IMR-90 (cell line): Measurements from ENCODE around the gene POLA2. TPM values are rescaled to one million over a fixed set of nuclear protein-coding genes. Genes with fewer than 3 reads are reported as not detected.

ENCODE experiments used
- ATAC-seq: fragments of 200-7000 bp; cut with Tn5 transposase; 2 replicates; pipeline ENCODE4 v1.9.1; 2020; ENCODE audit warnings: low read depth, mild to moderate bottlenecking, moderate library complexity
- BruUV-seq: library from RNA; stranded (reverse); fragments of 400-500 nt; replicated peaks from 2 replicates; lab custom pipeline; 2021; lab: Mats Ljungman, UMichigan
- CTCF ChIA-PET: fragments of 300-600 bp; formaldehyde crosslinking; extraction: SDS; loops from one replicate; lab custom pipeline; 2021; ENCODE audit warnings: antibody characterized with exemption; lab: Yijun Ruan, JAX
- POLR2A ChIA-PET: fragments of 300-600 bp; sonication (Branson Sonifier 250); formaldehyde crosslinking; loops from one replicate; lab custom pipeline; 2022; ENCODE audit warnings: antibody characterized with exemption; ENCODE audit not compliant: unreplicated experiment; lab: Charles Lee
- DNase-seq: peaks from one replicate; pipeline ENCODE4 v3.0.0; 2013
- H2AFZ ChIP-seq: replicated peaks from 2 replicates; pipeline ENCODE3; 2013; ENCODE audit warnings: low read length, mild to moderate bottlenecking; ENCODE audit not compliant: poor library complexity
- H2AK5ac ChIP-seq: 2 replicates; pipeline ENCODE4 v1.6.1; 2013; ENCODE audit warnings: low read depth, low read length, inconsistent platforms
- H2AK9ac ChIP-seq: replicated peaks from 2 replicates; pipeline ENCODE3; 2013; ENCODE audit warnings: mild to moderate bottlenecking, low read depth, low read length, moderate library complexity; ENCODE audit not compliant: poor library complexity
- H2BK120ac ChIP-seq: 2 replicates; pipeline ENCODE4 v1.6.1; 2013; ENCODE audit warnings: low read depth, low read length, inconsistent platforms
- H2BK15ac ChIP-seq: 3 replicates; pipeline ENCODE4 v1.6.1; 2013; ENCODE audit warnings: low read depth, low read length, inconsistent platforms
- H2BK20ac ChIP-seq: 2 replicates; pipeline ENCODE4 v1.6.1; 2013; ENCODE audit warnings: low read depth, mild to moderate bottlenecking, inconsistent platforms, low read length, moderate library complexity
- H2BK5ac ChIP-seq: 2 replicates; pipeline ENCODE4 v1.6.1; 2013; ENCODE audit warnings: mild to moderate bottlenecking, low read depth, low read length, inconsistent platforms; ENCODE audit not compliant: poor library complexity, severe bottlenecking
- H3K14ac ChIP-seq: replicated peaks from 2 replicates; pipeline ENCODE4 v1.6.1; 2013; ENCODE audit warnings: low read depth, low read length, inconsistent platforms
- H3K18ac ChIP-seq: 2 replicates; pipeline ENCODE4 v1.6.1; 2013; ENCODE audit warnings: low read depth, low read length, control low read depth
- H3K23ac ChIP-seq: 2 replicates; pipeline ENCODE4 v1.6.1; 2013; ENCODE audit warnings: low read depth, low read length, inconsistent platforms
- H3K27ac ChIP-seq: 2 replicates; pipeline ENCODE4 v1.5.1; 2013; ENCODE audit warnings: mild to moderate bottlenecking, control low read depth, low read length; ENCODE audit not compliant: insufficient read depth
- H3K27me3 ChIP-seq: 2 replicates; pipeline ENCODE4 v1.6.1; 2013; ENCODE audit warnings: low read length; ENCODE audit not compliant: control insufficient read depth, insufficient read depth
- H3K36me3 ChIP-seq: 2 replicates; pipeline ENCODE4 v1.6.1; 2013; ENCODE audit warnings: low read length, mixed read lengths; ENCODE audit not compliant: control insufficient read depth, insufficient read depth
- H3K4ac ChIP-seq: 2 replicates; pipeline ENCODE4 v1.6.1; 2013; ENCODE audit warnings: low read depth, low read length, inconsistent platforms
- H3K4me1 ChIP-seq: 2 replicates; pipeline ENCODE4 v1.6.1; 2013; ENCODE audit warnings: low read length, mixed read lengths; ENCODE audit not compliant: control insufficient read depth, insufficient read depth
- H3K4me2 ChIP-seq: 2 replicates; pipeline ENCODE4 v1.6.1; 2013; ENCODE audit warnings: low read depth, mild to moderate bottlenecking, control low read depth, low read length, moderate library complexity
- H3K4me3 ChIP-seq: 2 replicates; pipeline ENCODE4 v1.5.1; 2013; ENCODE audit warnings: low read depth, mild to moderate bottlenecking, control low read depth, low read length, moderate library complexity; ENCODE audit not compliant: insufficient read depth
- H3K56ac ChIP-seq: 2 replicates; pipeline ENCODE4 v1.6.1; 2013; ENCODE audit warnings: low read length, inconsistent platforms; ENCODE audit not compliant: insufficient read depth; ENCODE audit errors: extremely low read depth
- H3K79me1 ChIP-seq, 2 experiments: 2 replicates each; pipeline ENCODE4 v1.6.1; 2013; ENCODE audit warnings: low read length in 2 of 2, inconsistent platforms in 1 of 2, low read depth in 1 of 2
- H3K9ac ChIP-seq: 2 replicates; pipeline ENCODE4 v1.6.1; 2013; ENCODE audit warnings: low read depth, low read length, control low read depth
- H3K9me1 ChIP-seq: 2 replicates; pipeline ENCODE4 v1.6.1; 2013; ENCODE audit warnings: low read length, inconsistent platforms; ENCODE audit not compliant: insufficient read depth
- H3K9me3 ChIP-seq: 2 replicates; pipeline ENCODE4 v1.6.1; 2013; ENCODE audit warnings: low read length; ENCODE audit not compliant: control insufficient read depth, insufficient read depth
- H4K20me1 ChIP-seq: 2 replicates; pipeline ENCODE4 v1.6.1; 2013; ENCODE audit warnings: low read length, inconsistent platforms; ENCODE audit not compliant: insufficient read depth
- H4K5ac ChIP-seq: 2 replicates; pipeline ENCODE4 v1.6.1; 2013; ENCODE audit warnings: mild to moderate bottlenecking, low read depth, low read length, control low read depth
- H4K8ac ChIP-seq, 2 experiments: 2 replicates each; pipeline ENCODE4 v1.6.1; 2013; ENCODE audit warnings: low read depth in 2 of 2, low read length in 2 of 2, control low read depth in 1 of 2, inconsistent platforms in 1 of 2
- H4K91ac ChIP-seq: 2 replicates; pipeline ENCODE4 v1.6.1; 2013; ENCODE audit warnings: low read depth, low read length, inconsistent platforms; ENCODE audit not compliant: insufficient read depth
- BHLHE40 ChIP-seq: fragments of 150-350 bp; IDR thresholded peaks from 2 replicates; pipeline ENCODE4 v1.6.1; 2016; ENCODE audit warnings: mild to moderate bottlenecking, low read depth, low read length
- CEBPB ChIP-seq: IDR thresholded peaks from 2 replicates; pipeline ENCODE4 v1.6.1; 2012; ENCODE audit warnings: low read depth, low read length, improper control_type of control experiment
- MAZ ChIP-seq: IDR thresholded peaks from 2 replicates; pipeline ENCODE4 v1.6.1; 2012; ENCODE audit warnings: low read depth, mild to moderate bottlenecking, low read length, improper control_type of control experiment, moderate library complexity, borderline replicate concordance
- NFE2L2 ChIP-seq: fragments of 150-350 bp; IDR thresholded peaks from 2 replicates; pipeline ENCODE4 v1.6.1; 2016; ENCODE audit warnings: low read depth, mild to moderate bottlenecking, low read length
- RCOR1 ChIP-seq: IDR thresholded peaks from 2 replicates; pipeline ENCODE4 v1.6.1; 2012; ENCODE audit warnings: mild to moderate bottlenecking, low read length, improper control_type of control experiment; ENCODE audit not compliant: insufficient replicate concordance
- WGBS, 2 experiments: methylation state at CpG; one replicate each; pipeline versions ENCODE4 v1.1.5 to v1.1.7; 2013; ENCODE audit warnings: missing lambda C conversion rate in 2 of 2; ENCODE audit not compliant: insufficient read length in 1 of 2; ENCODE audit errors: extremely low coverage in 2 of 2; 5-methylcytosine and 5-hydroxymethylcytosine counted together
- dilution Hi-C: fragments of 300-500 bp; cut with HindIII; formaldehyde crosslinking; loops from one replicate; pipeline ENCODE4 v1.14.3; 2018; ENCODE audit warnings: low sequenced_read_pairs; ENCODE audit not compliant: unreplicated experiment
- in situ Hi-C: fragments of 300-500 bp; cut with MboI; formaldehyde crosslinking; loops from 3 replicates; pipeline ENCODE4 v1.14.3; 2019; ENCODE audit warnings: low sequenced_read_pairs, inconsistent platforms, mixed read lengths
- intact Hi-C: fragments of 100-400 bp; cut with micrococcal nuclease; formaldehyde crosslinking; loops from 2 replicates; pipeline ENCODE4 v1.10.0; 2022
- polyA plus RNA-seq, 3 experiments: library from polyadenylated mRNA; depleted of rRNA; stranded (reverse); fragments of >200 nt; gene quantifications; 2 replicates each; pipeline ENCODE4 v1.2.3, GENCODE V29; 2012; ENCODE audit warnings: low replicate concordance in 1 of 3
- total RNA-seq: library from RNA; depleted of rRNA; stranded (reverse); fragments of >200 nt; gene quantifications from 2 replicates; pipeline ENCODE4 v1.2.3, GENCODE V29; 2012

The POLA2 gene
- total and polyA plus RNA-seq, 2 of the 4 experiments (the other 2 are of a cell fraction): 14.2 to 17.3 TPM

DNA sequence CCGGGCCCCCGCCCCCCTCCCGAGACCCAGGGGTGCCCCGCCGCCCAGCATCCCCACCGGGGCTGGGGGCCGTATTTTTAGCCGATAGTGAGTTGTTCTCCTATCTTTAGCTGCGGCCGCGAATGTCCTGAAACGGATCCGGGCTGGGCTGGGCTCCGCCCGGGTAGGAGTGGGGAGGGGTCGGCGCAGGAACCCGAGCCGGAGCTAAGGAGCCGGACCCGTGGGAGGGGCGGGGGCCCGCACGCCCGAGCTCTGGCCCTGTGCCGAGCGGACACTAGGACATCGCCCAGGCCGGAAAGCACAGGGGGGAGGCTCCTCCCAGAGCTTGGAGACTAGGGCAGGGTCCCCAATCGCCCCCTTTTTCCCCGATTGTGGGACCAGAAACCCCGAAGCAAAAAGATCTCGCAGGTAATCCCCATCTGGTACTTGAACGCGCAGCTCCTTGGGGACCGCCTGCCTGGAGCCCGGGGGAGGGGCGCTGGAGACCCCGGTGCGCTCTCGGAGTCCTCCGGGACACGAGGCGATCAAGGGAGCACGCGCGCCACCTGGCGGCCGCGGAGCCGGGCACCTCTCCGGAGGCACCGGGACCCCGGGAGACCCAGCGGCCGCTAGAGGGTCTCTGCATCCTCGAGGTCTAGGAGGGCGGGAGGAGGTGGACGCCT lies 53.6 kb downstream of the POLA2 start (continued):
- no peak for TF ChIP-seq RCOR1
- peak; percentile 52; the same call in 1 of the 2 replicates for TF ChIP-seq MAZ
- no peak for TF ChIP-seq NFE2L2

DNA sequence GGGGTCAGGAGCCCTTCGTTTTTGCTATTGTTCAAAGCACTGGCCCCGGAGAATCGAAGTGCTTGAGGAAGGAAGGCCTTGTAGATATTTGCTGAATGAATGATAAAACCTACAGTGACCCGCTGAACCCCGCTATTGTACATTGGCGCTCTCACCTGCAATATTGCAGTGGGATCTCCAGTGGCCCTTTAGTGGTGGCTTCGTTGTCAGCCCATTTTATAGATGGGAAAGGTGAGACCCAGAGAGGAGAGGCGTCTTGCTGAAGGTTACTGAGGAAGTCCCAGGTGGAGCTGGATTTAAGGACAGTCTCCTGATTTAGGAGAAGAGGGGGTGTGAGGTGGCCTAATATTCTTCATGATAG lies 54.1 kb downstream of the POLA2 start:
- Histone ChIP-seq H3K18ac (peak overlapping the region; percentile 39; the same call in 1 of the 2 replicates), H4K91ac (peak overlapping the region; percentile 57; the same call in 1 of the 2 replicates), H3K27ac (peak overlapping the region; percentile 79), H4K5ac (peak overlapping the region; percentile 28; the same call in 1 of the 2 replicates), H3K23ac (peak overlapping the region; percentile 26; the same call in 1 of the 2 replicates), H2AK5ac (peak overlapping the region; percentile 82), H3K9me1 (peaks cover 11% of the 10 kb centered on the region), H2BK5ac (peak overlapping the region; percentile 31), H3K9me3 (no peaks in the 10 kb centered on the region), H2AFZ (no peak overlapping the region), H4K8ac (peak overlapping the region; percentile 43 to 59; a peak in 1 of 4 replicates), H3K4ac (peak overlapping the region; percentile 66), H2AK9ac (peak overlapping the region; percentile 88), H3K14ac (peak overlapping the region; percentile 24), H3K4me3 (peak overlapping the region; percentile 96), H2BK15ac (0 out of 3 replicates have a peak overlapping the region, but pooled peaks have one; percentile 24), H3K9ac (peak overlapping the region; percentile 76), H4K20me1 (peaks cover 52% of the 10 kb centered on the region), H3K79me1 (peaks cover 5 to 62% of the 10 kb centered on the region in 2 experiments; a peak in 2 of 4 replicates), H2BK20ac (no peak overlapping the region), H3K27me3 (no peaks in the 10 kb centered on the region), H3K56ac (peak overlapping the region; percentile 42), H2BK120ac (peak overlapping the region; percentile 9; the same call in 1 of the 2 replicates), H3K36me3 (peaks cover 8% of the 10 kb centered on the region), H3K4me2 (peak overlapping the region; percentile 93), H3K4me1 (peaks cover 20% of the 10 kb centered on the region)
- ChIA-PET POLR2A (interaction anchor here (0.7 to 1.0 kb wide), 3 partner anchors 23 to 107 kb away, joined by 3 to 16 read pairs (median 4); partner anchors contain the start of gene NEAT1), CTCF (interaction anchor here (0.7 to 4.5 kb wide), 12 partner anchors 10 to 90 kb away, joined by 3 to 66 read pairs (median 10); partner anchors contain the start of gene DPF2)
- ATAC-seq (no peak), DNase-seq (no peak)
- intact Hi-C loops (loop anchor here (1.0 kb wide), 2 partner anchors 26 to 41 kb away; no protein-coding TSS in a partner anchor), in situ Hi-C loops (loop anchor here (5.0 kb wide), 1 partner anchor 39 kb away; no protein-coding TSS in a partner anchor), dilution Hi-C loops (no loop called here)
- no TSS peak for BruUV-seq
- TF ChIP-seq MAZ (0 out of 2 replicates have a peak, but pooled peaks have one; percentile 4), BHLHE40 (no peak), CEBPB (no peak)
- 45% methylated on average over 5 of the region's 8 CpGs; no CpG with 5 or more reads in 1 of the 2 experiments for WGBS, 2 experiments
